HCT116 (cell line): ENCODE data around the gene TEX26.

Experiments used
- EZH2 ChIP-seq: fragments of 200-600 bp; sonication (generic); IDR thresholded peaks from 2 replicates; pipeline ENCODE4 v1.6.1; 2017; ENCODE audit warnings: antibody characterized with exemption, mixed run types
- EZH2phosphoT487 ChIP-seq: fragments of 200-600 bp; IDR thresholded peaks from 2 replicates; pipeline ENCODE4 v1.6.1; 2018; ENCODE audit warnings: antibody characterized with exemption, borderline replicate concordance
- JUND ChIP-seq: IDR thresholded peaks from 2 replicates; pipeline ENCODE4 v1.6.1; 2012
- POLR2A ChIP-seq: IDR thresholded peaks from 2 replicates; pipeline ENCODE4 v1.7.0; 2011; ENCODE audit warnings: borderline replicate concordance; ENCODE audit not compliant: insufficient read depth, insufficient read length; ENCODE audit errors: extremely low read depth
- POLR2AphosphoS5 ChIP-seq: IDR thresholded peaks from 2 replicates; pipeline ENCODE4 v1.6.1; 2011; ENCODE audit warnings: mild to moderate bottlenecking, low read depth, low read length, moderate library complexity
- RAD21 ChIP-seq: IDR thresholded peaks from 2 replicates; pipeline ENCODE4 v1.6.1; 2012; ENCODE audit warnings: low read depth, mild to moderate bottlenecking
- SIN3A ChIP-seq: IDR thresholded peaks from 2 replicates; pipeline ENCODE4 v1.6.1; 2012; ENCODE audit warnings: low read depth
- ZNF274 ChIP-seq: fragments of 200-500 bp; sonication (Bioruptor generic); IDR thresholded peaks from 2 replicates; pipeline ENCODE4 v1.6.1; 2014; ENCODE audit warnings: mild to moderate bottlenecking, low read depth, low read length, inconsistent platforms
- TF ChIP-seq, protein P1 (sequence below), 3 experiments: fragments of 200-600 bp in 1 of 3; sonication (generic) in 1 of 3; IDR thresholded peaks in 2 of 3; conservative IDR thresholded peaks in 1 of 3; 2 replicates each; pipeline ENCODE4 v1.5.1; 2012 to 2017; ENCODE audit warnings: low read depth in 2 of 3, low read length in 2 of 3, antibody characterized with exemption in 1 of 3, borderline replicate concordance in 1 of 3, control low read depth in 1 of 3, mild to moderate bottlenecking in 1 of 3, mixed read lengths in 1 of 3, mixed run types in 1 of 3, moderate library complexity in 1 of 3; ENCODE audit not compliant: insufficient read depth in 1 of 3

DNA sequence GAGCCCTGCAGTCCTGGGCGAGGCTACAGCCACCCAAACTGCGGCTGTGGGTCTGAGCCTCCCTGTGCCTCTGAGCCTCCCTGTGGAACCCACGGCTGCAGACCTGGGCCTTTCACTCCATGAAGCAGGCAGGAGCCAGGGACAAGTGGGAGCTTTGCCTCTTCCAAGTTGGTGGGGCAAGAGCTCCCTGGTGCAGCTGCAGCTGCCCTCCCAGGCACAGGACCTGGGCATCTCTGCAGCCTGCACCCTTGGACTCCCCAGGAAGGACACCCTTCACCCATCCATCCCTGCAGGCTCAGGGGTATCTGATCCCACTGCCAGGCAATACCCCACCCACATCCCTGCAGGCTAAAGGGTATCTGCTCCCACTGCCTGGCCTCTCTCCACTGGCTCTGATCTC lies 2.3 kb downstream of the TEX26 start:
- TF ChIP-seq, protein P1, sequence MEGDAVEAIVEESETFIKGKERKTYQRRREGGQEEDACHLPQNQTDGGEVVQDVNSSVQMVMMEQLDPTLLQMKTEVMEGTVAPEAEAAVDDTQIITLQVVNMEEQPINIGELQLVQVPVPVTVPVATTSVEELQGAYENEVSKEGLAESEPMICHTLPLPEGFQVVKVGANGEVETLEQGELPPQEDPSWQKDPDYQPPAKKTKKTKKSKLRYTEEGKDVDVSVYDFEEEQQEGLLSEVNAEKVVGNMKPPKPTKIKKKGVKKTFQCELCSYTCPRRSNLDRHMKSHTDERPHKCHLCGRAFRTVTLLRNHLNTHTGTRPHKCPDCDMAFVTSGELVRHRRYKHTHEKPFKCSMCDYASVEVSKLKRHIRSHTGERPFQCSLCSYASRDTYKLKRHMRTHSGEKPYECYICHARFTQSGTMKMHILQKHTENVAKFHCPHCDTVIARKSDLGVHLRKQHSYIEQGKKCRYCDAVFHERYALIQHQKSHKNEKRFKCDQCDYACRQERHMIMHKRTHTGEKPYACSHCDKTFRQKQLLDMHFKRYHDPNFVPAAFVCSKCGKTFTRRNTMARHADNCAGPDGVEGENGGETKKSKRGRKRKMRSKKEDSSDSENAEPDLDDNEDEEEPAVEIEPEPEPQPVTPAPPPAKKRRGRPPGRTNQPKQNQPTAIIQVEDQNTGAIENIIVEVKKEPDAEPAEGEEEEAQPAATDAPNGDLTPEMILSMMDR (IDR thresholded peaks at IDR 0.05 in 2 of 3, conservative IDR thresholded peaks at IDR 0.05 in 1 of 3; ENCODE audit: borderline replicate concordance in 1 of 3, insufficient read depth in 1 of 3, low read depth in 2 of 3, low read length in 2 of 3), result no peak
- TF ChIP-seq JUND (no peak), POLR2A (no peak), EZH2 (no peak), SIN3A (no peak), RAD21 (no peak), POLR2AphosphoS5 (no peak), ZNF274 (no peak), EZH2phosphoT487 (no peak)
